Measurements from ENCODE around the gene ASCC1.

The ASCC1 gene

DNA sequence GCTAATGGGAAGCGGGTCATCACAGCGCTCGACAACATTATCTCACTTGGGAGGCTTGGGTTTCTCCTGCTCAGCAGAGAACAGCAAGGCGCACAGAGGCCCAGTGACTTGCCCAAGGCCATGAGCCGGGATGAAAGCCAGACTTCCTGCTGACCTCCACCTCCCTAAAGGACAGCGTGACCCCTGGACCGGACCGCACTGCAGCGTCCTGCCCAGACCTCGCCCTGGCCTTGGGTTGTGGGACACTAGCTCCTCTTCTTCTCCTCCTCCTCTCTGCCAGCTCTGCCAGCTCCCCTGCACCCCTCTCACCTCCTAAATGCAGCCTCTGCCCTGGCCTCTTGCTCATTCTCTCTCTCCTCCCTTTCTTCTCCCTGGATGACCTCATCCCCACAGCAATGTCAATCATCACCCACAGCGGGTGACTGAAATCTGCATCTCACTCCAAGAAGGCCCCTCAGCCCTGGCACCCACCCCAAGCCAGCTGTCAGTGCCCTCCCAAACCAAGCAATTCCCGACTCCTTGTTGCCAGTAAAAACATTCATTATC is 147.1 kb downstream of the ASCC1 start:
- Histone ChIP-seq H3K27ac (ENCODE audit: low read depth, low read length) (no peak overlapping the region), H3K4me3 (ENCODE audit: low read depth, low read length) (no peak overlapping the region), H3K36me3 (ENCODE audit: control insufficient read depth, insufficient read depth, low read length) (no peaks in the 10 kb centered on the region), H3K27me3 (ENCODE audit: control insufficient read depth, insufficient read depth, low read length) (no peaks in the 10 kb centered on the region), H3K4me1 (ENCODE audit: control insufficient read depth, insufficient read depth, low read length) (no peaks in the 10 kb centered on the region), H3K9ac (ENCODE audit: low read depth, low read length) (no peak overlapping the region), H3K9me3 (ENCODE audit: control insufficient read depth, insufficient read depth, low read length) (no peaks in the 10 kb centered on the region)

DNA sequence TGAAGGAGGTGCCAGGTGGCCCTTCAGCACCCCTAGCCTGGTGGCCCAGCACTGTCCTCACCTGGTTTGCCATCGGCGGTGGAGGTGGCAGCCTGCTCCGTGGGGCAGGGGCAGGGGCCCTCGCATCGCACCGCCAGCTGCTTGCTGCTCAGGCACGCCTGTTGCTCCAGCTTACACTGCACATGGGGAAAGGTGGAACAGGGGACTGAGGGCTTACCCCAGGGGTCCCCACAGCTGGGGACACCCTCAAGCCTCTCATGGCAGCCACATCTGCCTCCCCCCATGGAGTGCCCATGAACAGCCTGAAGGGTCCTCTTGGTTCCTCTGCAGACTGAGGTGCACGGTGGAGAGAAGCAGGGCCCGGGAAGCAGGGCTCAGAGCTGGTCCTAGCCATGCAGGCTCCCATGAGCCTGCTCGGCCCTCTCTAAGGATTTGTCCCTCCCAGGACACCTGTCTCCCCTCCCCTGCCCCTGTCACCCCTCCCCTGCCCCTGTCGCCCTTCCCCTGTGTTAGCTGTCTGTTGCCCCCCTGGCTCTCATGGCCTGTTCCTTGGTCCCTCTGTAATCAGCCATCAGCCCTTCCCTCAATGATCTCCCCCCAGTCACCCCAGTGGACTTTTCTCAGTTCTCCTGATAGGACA is 147.8 kb downstream of the ASCC1 start:
- Histone ChIP-seq H3K4me3 (ENCODE audit: low read depth, low read length) (no peak overlapping the region), H3K9me3 (ENCODE audit: control insufficient read depth, insufficient read depth, low read length) (no peaks in the 10 kb centered on the region), H3K9ac (ENCODE audit: low read depth, low read length) (no peak overlapping the region), H3K4me1 (ENCODE audit: control insufficient read depth, insufficient read depth, low read length) (no peaks in the 10 kb centered on the region), H3K36me3 (ENCODE audit: control insufficient read depth, insufficient read depth, low read length) (no peaks in the 10 kb centered on the region), H3K27me3 (ENCODE audit: control insufficient read depth, insufficient read depth, low read length) (no peaks in the 10 kb centered on the region), H3K27ac (ENCODE audit: low read depth, low read length) (no peak overlapping the region)

DNA sequence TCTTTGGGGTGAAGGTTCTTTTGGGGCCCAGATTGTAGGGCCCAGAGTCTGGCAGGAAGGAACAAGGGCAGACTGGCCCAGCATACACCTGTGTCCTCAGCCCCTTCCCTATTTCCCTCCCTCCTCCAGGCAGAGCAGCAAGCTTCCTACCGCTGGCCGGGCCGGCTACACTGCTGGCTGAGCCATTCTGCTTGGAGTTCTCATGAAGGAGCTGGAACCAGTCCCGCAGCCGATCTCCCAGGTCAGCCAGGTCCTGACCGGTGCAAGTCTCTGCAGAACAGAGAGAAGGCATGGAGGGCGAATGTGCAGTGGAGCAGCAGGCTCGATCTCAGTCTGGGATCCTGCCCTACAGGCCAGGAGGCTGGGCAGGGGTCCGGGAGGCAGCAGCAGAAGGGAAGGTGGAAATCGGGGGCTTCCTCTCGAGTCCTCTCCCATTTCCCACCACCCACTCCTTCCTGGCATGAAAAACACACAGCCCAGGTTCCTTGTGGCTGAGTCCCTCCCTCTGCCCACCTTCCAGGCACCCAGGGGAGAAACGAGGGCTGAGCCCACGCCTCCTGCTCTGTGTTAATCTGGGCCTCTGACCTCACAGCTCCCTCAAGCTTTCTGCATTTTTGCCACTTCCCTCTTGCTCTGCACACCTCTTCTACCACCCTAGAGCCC is 148.5 kb downstream of the ASCC1 start:
- Histone ChIP-seq H3K27me3 (ENCODE audit: control insufficient read depth, insufficient read depth, low read length) (no peaks in the 10 kb centered on the region), H3K4me3 (ENCODE audit: low read depth, low read length) (no peak overlapping the region), H3K9ac (ENCODE audit: low read depth, low read length) (no peak overlapping the region), H3K9me3 (ENCODE audit: control insufficient read depth, insufficient read depth, low read length) (no peaks in the 10 kb centered on the region), H3K27ac (ENCODE audit: low read depth, low read length) (no peak overlapping the region), H3K36me3 (ENCODE audit: control insufficient read depth, insufficient read depth, low read length) (no peaks in the 10 kb centered on the region), H3K4me1 (ENCODE audit: control insufficient read depth, insufficient read depth, low read length) (no peaks in the 10 kb centered on the region)

GRCh38 chr10:72066318-72067284 is 149.5 kb downstream of the ASCC1 start:
- H3K36me3 ChIP-seq (ENCODE audit: control insufficient read depth, insufficient read depth, low read length) = no peaks in the 10 kb centered on the region

GRCh38 chr10:72065439-72066025 is 150.5 kb downstream of the ASCC1 start:
- Histone ChIP-seq H3K27me3 (ENCODE audit: control insufficient read depth, insufficient read depth, low read length) (no peaks in the 10 kb centered on the region), H3K9me3 (ENCODE audit: control insufficient read depth, insufficient read depth, low read length) (no peaks in the 10 kb centered on the region), H3K4me3 (ENCODE audit: low read depth, low read length) (no peak overlapping the region), H3K36me3 (ENCODE audit: control insufficient read depth, insufficient read depth, low read length) (no peaks in the 10 kb centered on the region), H3K4me1 (ENCODE audit: control insufficient read depth, insufficient read depth, low read length) (peaks cover 9% of the 10 kb centered on the region; the same call in 1 of the 2 replicates), H3K27ac (ENCODE audit: low read depth, low read length) (no peak overlapping the region), H3K9ac (ENCODE audit: low read depth, low read length) (no peak overlapping the region)

More at GRCh38 chr10:72066318-72067284, 149.5 kb downstream of the ASCC1 start:
- no peaks in the 10 kb centered on the region for H3K4me1 ChIP-seq (ENCODE audit: control insufficient read depth, insufficient read depth, low read length)
- no peaks in the 10 kb centered on the region for H3K27me3 ChIP-seq (ENCODE audit: control insufficient read depth, insufficient read depth, low read length)
- H3K27ac ChIP-seq (ENCODE audit: low read depth, low read length) = no peak overlapping the region
- no peak overlapping the region for H3K9ac ChIP-seq (ENCODE audit: low read depth, low read length)
- H3K9me3 ChIP-seq (ENCODE audit: control insufficient read depth, insufficient read depth, low read length) = no peaks in the 10 kb centered on the region
- H3K4me3 ChIP-seq (ENCODE audit: low read depth, low read length) = no peak overlapping the region

- H3K4me1 ChIP-seq (ENCODE audit: control insufficient read depth, insufficient read depth, low read length) = peaks cover 10% of the 10 kb centered on the region; the same call in 1 of the 2 replicates
- H3K9me3 ChIP-seq (ENCODE audit: control insufficient read depth, insufficient read depth, low read length) = no peaks in the 10 kb centered on the region
- no peak overlapping the region for H3K9ac ChIP-seq (ENCODE audit: low read depth, low read length)
- no peaks in the 10 kb centered on the region for H3K27me3 ChIP-seq (ENCODE audit: control insufficient read depth, insufficient read depth, low read length)
- H3K36me3 ChIP-seq (ENCODE audit: control insufficient read depth, insufficient read depth, low read length) = no peaks in the 10 kb centered on the region
- no peak overlapping the region for H3K4me3 ChIP-seq (ENCODE audit: low read depth, low read length)
- H3K27ac ChIP-seq (ENCODE audit: low read depth, low read length) = no peak overlapping the region
Observed at GRCh38 chr10:72063703-72064391, 152.2 kb downstream of the ASCC1 start.

DNA sequence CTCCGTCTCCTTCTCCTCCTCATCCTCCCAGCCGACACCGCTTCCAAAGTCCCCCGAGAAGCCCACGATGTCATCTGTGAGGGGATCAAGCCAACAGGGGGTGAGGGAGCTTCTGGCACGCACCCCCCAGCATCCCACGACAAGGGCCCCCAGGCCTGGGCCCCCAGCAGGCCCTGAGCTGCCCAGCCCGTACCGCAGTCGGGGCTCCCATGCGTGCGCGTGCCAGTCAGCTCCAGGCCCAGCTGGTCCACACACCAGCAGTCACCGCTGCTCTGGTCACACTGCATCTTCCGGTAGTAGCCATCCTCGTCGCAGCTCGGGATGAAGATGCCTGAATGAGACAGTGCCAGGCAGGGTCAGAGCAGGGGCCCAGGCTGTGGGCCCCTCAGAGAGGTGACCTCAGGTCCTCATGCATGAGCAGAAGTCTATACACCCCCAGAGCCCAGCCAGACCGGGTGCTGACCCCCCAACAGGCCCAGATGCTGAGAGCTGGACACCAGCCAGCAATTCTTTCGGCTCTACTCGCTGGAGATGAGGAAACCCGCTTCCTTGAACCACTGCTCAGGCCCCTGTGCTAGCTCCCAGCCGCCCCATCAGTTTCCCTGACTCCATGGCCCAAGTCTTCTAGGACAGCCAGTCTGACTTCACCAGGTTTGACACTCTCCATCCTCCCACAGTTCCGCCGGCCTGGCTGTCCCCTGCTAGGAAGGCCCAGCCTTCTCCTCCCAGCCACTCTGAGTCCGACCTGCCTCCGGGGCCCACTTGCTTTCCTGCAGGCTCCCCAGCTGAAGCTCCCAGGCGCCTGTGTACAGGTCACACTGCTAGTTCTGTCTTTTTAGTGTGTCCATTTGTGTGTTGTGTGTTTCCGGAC is 153.0 kb downstream of the ASCC1 start:
- H3K9me3 ChIP-seq (ENCODE audit: control insufficient read depth, insufficient read depth, low read length) = no peaks in the 10 kb centered on the region
- no peak overlapping the region for H3K27ac ChIP-seq (ENCODE audit: low read depth, low read length)
- no peaks in the 10 kb centered on the region for H3K27me3 ChIP-seq (ENCODE audit: control insufficient read depth, insufficient read depth, low read length)
- peaks cover 10% of the 10 kb centered on the region; the same call in 1 of the 2 replicates for H3K4me1 ChIP-seq (ENCODE audit: control insufficient read depth, insufficient read depth, low read length)
- H3K4me3 ChIP-seq (ENCODE audit: low read depth, low read length) = no peak overlapping the region
- no peak overlapping the region for H3K9ac ChIP-seq (ENCODE audit: low read depth, low read length)
- H3K36me3 ChIP-seq (ENCODE audit: control insufficient read depth, insufficient read depth, low read length) = no peaks in the 10 kb centered on the region

DNA sequence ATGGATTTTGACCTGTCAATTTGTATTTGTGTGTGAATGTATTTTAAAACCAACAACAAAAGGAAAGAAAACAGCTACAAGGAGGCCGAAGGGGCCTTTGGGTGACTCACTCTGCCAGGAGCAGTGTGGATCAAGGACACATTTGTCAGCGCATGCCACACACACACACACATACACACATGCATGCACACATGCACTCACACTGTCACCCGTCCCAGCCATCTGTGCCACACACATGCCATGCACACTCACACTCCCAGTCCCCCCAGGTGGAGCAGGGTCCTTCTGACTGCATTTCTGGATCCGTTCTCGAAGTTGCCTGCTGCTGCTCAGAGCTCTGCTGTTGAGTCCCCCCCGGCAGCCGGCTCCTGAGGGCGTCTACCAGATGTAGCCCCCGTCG is 153.7 kb downstream of the ASCC1 start:
- Histone ChIP-seq H3K36me3 (ENCODE audit: control insufficient read depth, insufficient read depth, low read length) (no peaks in the 10 kb centered on the region), H3K27me3 (ENCODE audit: control insufficient read depth, insufficient read depth, low read length) (no peaks in the 10 kb centered on the region), H3K9ac (ENCODE audit: low read depth, low read length) (no peak overlapping the region), H3K4me1 (ENCODE audit: control insufficient read depth, insufficient read depth, low read length) (peaks cover 11% of the 10 kb centered on the region; the same call in 1 of the 2 replicates), H3K9me3 (ENCODE audit: control insufficient read depth, insufficient read depth, low read length) (no peaks in the 10 kb centered on the region), H3K4me3 (ENCODE audit: low read depth, low read length) (no peak overlapping the region), H3K27ac (ENCODE audit: low read depth, low read length) (no peak overlapping the region)

DNA sequence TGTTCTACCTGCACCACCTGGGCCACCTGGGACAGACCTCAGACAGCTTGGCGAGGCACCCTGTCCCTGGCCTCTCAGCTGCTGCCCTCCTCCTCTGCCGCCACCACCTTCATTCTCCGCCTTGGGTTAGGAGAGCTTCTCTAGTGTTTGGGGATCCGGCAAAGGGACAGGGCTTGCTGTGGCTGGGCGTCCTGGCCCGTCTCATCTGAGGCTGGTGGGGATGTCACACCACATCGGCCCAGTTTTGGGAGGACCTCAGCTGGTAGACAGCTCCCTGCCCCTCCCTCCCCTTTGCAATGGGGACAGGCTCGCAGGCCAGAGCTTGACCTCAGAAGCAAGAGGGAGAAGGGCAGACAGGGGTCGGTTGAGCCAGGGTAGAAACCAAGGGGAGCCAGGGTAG is 154.1 kb downstream of the ASCC1 start:
- Histone ChIP-seq H3K4me3 (ENCODE audit: low read depth, low read length) (no peak overlapping the region), H3K27me3 (ENCODE audit: control insufficient read depth, insufficient read depth, low read length) (no peaks in the 10 kb centered on the region), H3K36me3 (ENCODE audit: control insufficient read depth, insufficient read depth, low read length) (no peaks in the 10 kb centered on the region), H3K9ac (ENCODE audit: low read depth, low read length) (no peak overlapping the region), H3K9me3 (ENCODE audit: control insufficient read depth, insufficient read depth, low read length) (no peaks in the 10 kb centered on the region), H3K27ac (ENCODE audit: low read depth, low read length) (no peak overlapping the region), H3K4me1 (ENCODE audit: control insufficient read depth, insufficient read depth, low read length) (peaks cover 13% of the 10 kb centered on the region; the same call in 1 of the 2 replicates)
